ENCODE results near the gene C6orf47.
A peak's percentile ranks its signal among the peaks of the same experiment; 100 is the strongest.

Gene C6orf47

DNA sequence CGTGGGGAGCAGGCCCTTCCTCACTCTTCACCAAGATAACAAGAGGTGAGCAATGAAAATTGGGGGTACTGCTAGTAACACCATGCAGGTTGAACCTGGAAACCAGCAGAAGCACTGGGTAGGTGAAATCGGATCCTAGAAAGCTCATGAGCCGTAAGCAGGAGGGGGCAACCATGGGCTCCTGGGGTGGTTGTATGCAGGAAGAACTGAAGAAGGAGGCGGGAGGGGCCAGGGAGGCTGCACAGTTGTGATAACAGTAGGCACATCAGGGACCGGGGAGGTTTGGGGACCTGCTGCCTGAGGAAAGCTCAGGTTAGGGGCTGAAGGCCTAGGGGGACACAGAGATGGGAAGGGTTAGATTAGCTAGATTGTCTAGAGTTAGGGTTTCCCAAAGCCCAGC, 25.9 kb upstream of the C6orf47 start:
- H3K27ac ChIP-seq = no peak overlapping the region
- TF ChIP-seq CTCF (conservative IDR thresholded peaks at IDR 0.05) = no peak

DNA sequence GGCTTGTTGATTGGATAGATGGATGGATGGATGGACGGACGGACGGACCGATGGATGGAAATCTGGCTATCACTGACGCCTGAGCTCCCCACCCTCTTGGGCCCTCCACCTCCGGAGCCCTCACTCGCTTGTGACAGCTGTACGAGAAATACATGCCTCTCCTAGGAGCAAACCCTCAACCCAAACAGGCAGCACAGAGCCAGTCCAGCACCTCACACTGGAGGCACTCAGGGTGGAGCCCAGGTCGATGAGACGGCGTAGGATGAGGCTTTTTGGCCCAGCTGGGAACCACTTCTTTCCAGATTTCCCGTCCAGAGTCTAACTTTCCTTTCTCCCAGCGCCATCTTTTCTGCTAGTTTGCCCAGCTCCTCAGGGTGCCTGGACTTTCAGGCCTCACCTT, 23.0 kb upstream of the C6orf47 start:
- no peak for TF ChIP-seq CTCF (conservative IDR thresholded peaks at IDR 0.05)
- no peak overlapping the region for H3K27ac ChIP-seq

DNA sequence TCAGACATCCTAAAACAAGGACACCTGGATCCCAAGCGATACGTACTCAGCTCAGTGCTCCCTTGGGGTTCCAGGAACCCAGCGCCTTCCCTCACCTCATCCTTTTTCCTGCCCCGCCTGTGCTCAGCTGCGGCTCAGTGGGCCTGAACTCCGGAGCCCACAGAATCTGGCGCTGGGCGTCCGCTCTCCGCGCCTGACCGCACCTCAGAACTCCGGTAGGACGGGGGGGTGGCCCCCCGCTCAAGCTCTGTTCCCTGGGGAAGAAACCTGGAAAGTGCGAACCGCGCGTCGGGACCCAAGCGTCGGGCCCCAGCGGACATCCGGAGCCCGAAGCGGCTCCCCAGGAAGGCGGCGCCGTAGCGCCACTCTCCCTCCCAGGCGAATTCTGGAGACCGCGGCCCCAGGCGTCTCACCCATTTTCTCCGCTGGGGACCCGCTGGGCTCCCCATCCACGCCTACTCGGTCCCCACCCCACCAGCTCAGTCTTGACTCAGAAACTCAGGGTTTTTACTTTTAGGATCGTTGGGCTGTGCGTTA, 20.6 kb upstream of the C6orf47 start:
- no peak for TF ChIP-seq CTCF (conservative IDR thresholded peaks at IDR 0.05)

DNA sequence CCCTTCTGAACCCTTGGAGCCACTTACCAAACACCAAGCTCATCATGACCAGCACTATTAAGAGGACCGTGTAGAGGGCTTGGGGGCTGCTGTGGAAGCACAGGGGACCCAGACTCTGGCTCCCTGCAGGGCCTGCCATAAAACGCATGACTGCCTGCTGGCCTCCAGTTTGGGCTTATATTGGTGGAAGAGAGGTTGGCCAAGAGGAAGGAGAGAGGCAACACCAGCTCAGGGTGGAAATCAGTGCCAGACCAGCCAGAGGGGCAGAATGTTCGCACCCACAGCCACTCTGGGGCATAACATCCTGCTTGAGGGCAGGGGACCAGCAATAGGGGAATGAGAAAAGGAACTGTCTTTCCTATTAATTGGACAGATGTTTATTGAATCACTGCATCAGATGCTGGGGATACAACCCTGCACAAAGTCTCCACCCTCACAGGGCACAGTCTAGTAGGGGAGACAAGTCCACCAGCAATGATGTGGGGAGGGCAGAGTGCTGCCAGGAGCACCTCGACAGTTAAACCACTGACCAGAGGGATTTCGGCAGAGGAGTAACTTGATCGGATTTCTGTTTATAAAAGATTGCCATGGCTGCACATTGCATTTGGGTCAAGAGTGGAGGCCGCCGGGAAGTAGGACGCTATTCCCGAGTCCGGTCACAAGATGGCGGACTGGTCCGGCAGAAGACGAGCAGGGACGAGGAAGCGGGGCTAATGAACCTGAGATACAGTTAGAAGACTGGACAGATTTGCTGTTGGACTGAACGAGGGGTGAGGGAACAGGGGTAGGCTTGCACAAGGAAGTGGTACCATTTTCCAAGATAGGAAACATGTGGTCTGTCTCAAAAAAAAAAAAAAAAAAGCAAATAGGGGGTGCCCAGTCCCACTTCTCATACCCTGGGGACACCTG, 19.9 kb upstream of the C6orf47 start, which contains the start of gene LY6G5C:
Gene LY6G5C (minus strand): TSS at position 842 of the 909 bp plus-strand sequence. CDS start 694 bp downstream, at position 148.
- peak; percentile 75 for TF ChIP-seq CTCF (conservative IDR thresholded peaks at IDR 0.05)
- H3K27ac ChIP-seq = peak within 1 kb of the TSS; percentile 78

More for the DNA sequence above, 20.6 kb upstream of the C6orf47 start:
- peak overlapping the region; percentile 78 for H3K27ac ChIP-seq

DNA sequence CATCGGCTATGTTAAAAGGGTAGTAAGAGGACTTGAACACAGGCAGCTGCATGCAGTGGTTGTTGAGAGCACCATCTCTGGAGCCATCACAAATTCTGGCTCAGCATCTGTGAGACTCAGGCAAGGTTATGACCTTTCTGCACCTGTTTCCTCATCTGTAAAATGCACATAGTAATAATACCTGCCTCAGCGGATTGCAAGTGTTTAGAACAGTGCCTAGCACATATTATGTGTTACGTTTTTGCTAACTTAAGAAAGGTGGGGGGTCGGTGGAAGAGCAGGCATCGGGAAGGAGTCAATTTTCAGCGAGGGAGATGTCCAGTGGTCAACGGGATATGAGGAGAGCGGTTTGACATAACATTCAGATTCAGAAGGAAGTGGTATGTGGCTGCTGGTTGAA, 17.4 kb upstream of the C6orf47 start:
- TF ChIP-seq CTCF (conservative IDR thresholded peaks at IDR 0.05) = no peak
- no peak overlapping the region for H3K27ac ChIP-seq

DNA sequence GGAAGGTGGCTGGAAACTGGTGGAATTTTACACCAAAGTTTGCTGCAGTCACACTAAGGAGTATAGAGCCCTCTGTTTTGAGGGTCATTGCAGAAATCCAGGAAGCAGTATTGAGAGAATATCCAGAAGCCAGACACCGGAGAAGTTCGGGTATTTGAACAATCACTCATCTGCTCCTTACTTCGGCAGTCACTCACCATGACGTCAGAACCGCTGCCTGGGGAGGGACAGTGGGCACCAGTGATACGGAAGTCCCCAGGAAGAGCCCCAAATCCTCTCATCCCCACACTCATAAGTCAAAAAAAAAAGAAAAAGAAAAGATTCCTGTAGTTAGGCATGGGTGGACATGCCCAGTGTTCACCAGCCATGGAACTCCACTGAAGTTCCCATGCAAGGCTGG, 16.3 kb upstream of the C6orf47 start:
- TF ChIP-seq CTCF (conservative IDR thresholded peaks at IDR 0.05) = no peak
- H3K27ac ChIP-seq = no peak overlapping the region

GRCh38 chr6:31676322-31676903, 15.8 kb upstream of the C6orf47 start:
- TF ChIP-seq CTCF (conservative IDR thresholded peaks at IDR 0.05) = no peak
- no peak overlapping the region for H3K27ac ChIP-seq
